CD14-positive monocyte (primary cell): ENCODE results near the gene RANBP10. TPM values are rescaled to one million over a fixed set of nuclear protein-coding genes. Genes with fewer than 3 reads are reported as not detected.

ENCODE experiments used
- DNase-seq, 3 donors: peaks; one replicate each; pipeline ENCODE4 v3.0.0-alpha.2; 2011 to 2022
- H2AFZ ChIP-seq: 2 replicates; pipeline ENCODE4 v1.6.0; 2012; ENCODE audit warnings: mild to moderate bottlenecking, low read depth, low read length, inconsistent platforms; ENCODE audit not compliant: insufficient read depth, poor library complexity, severe bottlenecking
- H3K27ac ChIP-seq, 2 donors: 1 replicate in 1 of 2; 2 replicates in 1 of 2; pipeline ENCODE4 v1.5.1; 2012 to 2013; ENCODE audit warnings: low read length in 2 of 2, control low read depth in 1 of 2, inconsistent platforms in 1 of 2, low read depth in 1 of 2, mild to moderate bottlenecking in 1 of 2
- H3K27me3 ChIP-seq, 2 donors: one replicate each; pipeline versions ENCODE4 v1.6.0 to v1.6.1; 2011 to 2013; ENCODE audit warnings: low read length in 2 of 2; ENCODE audit not compliant: control insufficient read depth in 2 of 2, insufficient read depth in 2 of 2
- H3K36me3 ChIP-seq, 2 donors: replicated peaks in 1 of 2; 1 replicate in 1 of 2; 2 replicates in 1 of 2; pipeline versions ENCODE4 v1.5.1 to v1.6.1; 2012 to 2013; ENCODE audit warnings: low read length in 2 of 2, control low read depth in 1 of 2, inconsistent platforms in 1 of 2, mild to moderate bottlenecking in 1 of 2; ENCODE audit not compliant: insufficient read depth in 2 of 2, control insufficient read depth in 1 of 2
- H3K4me1 ChIP-seq, 2 donors: 1 replicate in 1 of 2; 2 replicates in 1 of 2; pipeline versions ENCODE4 v1.5.1 to v1.6.1; 2012 to 2013; ENCODE audit warnings: low read length in 2 of 2, control low read depth in 1 of 2, inconsistent platforms in 1 of 2, mild to moderate bottlenecking in 1 of 2, moderate library complexity in 1 of 2; ENCODE audit not compliant: insufficient read depth in 2 of 2, control insufficient read depth in 1 of 2
- H3K4me2 ChIP-seq: replicated peaks from 2 replicates; pipeline ENCODE3; 2012; ENCODE audit warnings: low read length, moderate library complexity, mild to moderate bottlenecking; ENCODE audit not compliant: poor library complexity, severe bottlenecking; ENCODE audit errors: extremely low read depth
- H3K4me3 ChIP-seq, 3 experiments: fragments of 200-600 bp in 1 of 3; sonication (generic) in 1 of 3; replicated peaks in 1 of 3; 1 replicate in 2 of 3; 2 replicates in 1 of 3; pipeline ENCODE4 v1.5.1; 2011 to 2013; ENCODE audit warnings: low read length in 3 of 3, mild to moderate bottlenecking in 3 of 3, control low read depth in 2 of 3, low read depth in 2 of 3, inconsistent platforms in 1 of 3, moderate library complexity in 1 of 3
- H3K79me2 ChIP-seq: 2 replicates; pipeline ENCODE4 v1.6.0; 2012; ENCODE audit warnings: mild to moderate bottlenecking, control low read depth, inconsistent platforms, low read length, moderate library complexity; ENCODE audit not compliant: insufficient read depth
- H3K9ac ChIP-seq: 2 replicates; pipeline ENCODE4 v1.6.0; 2017; ENCODE audit warnings: low read length, mild to moderate bottlenecking; ENCODE audit not compliant: insufficient read depth, poor library complexity, severe bottlenecking
- H3K9me3 ChIP-seq, 2 donors: replicated peaks in 1 of 2; 1 replicate in 1 of 2; 2 replicates in 1 of 2; pipeline versions ENCODE4 v1.5.1 to v1.6.1; 2012 to 2013; ENCODE audit warnings: low read length in 2 of 2, control low read depth in 1 of 2; ENCODE audit not compliant: control insufficient read depth in 1 of 2, insufficient read depth in 1 of 2
- H4K20me1 ChIP-seq: 2 replicates; pipeline ENCODE4 v1.6.0; 2012; ENCODE audit warnings: mild to moderate bottlenecking, low read length, control low read depth, moderate library complexity; ENCODE audit not compliant: insufficient read depth
- H3K27ac Mint-ChIP-seq, 7 donors: one replicate each; pipeline ENCODE4 v1.8.0; 2020; ENCODE audit warnings: mild to moderate bottlenecking in 7 of 7, mixed read lengths in 7 of 7, moderate library complexity in 6 of 7, inconsistent platforms in 2 of 7
- H3K27me3 Mint-ChIP-seq, 3 donors: one replicate each; pipeline ENCODE4 v1.8.0; 2021 to 2022; ENCODE audit warnings: low read depth in 3 of 3, mild to moderate bottlenecking in 3 of 3, mixed read lengths in 3 of 3, moderate library complexity in 3 of 3, inconsistent platforms in 1 of 3
- H3K36me3 Mint-ChIP-seq, 2 donors: one replicate each; pipeline ENCODE4 v1.8.0; 2020; ENCODE audit warnings: mixed read lengths in 2 of 2, inconsistent platforms in 1 of 2, mild to moderate bottlenecking in 1 of 2
- H3K4me1 Mint-ChIP-seq: one replicate; pipeline ENCODE4 v1.8.0; 2020; ENCODE audit warnings: mild to moderate bottlenecking, mixed read lengths
- H3K4me3 Mint-ChIP-seq, 2 donors: one replicate each; pipeline ENCODE4 v1.8.0; 2020; ENCODE audit warnings: mild to moderate bottlenecking in 2 of 2, mixed read lengths in 2 of 2, moderate library complexity in 1 of 2
- H3K9me3 Mint-ChIP-seq, 7 donors: one replicate each; pipeline ENCODE4 v1.8.0; 2020 to 2022; ENCODE audit warnings: mixed read lengths in 7 of 7, mild to moderate bottlenecking in 6 of 7, moderate library complexity in 6 of 7, inconsistent platforms in 2 of 7
- CTCF ChIP-seq: fragments of 200-600 bp; IDR thresholded peaks from one replicate; pipeline ENCODE4 v1.8.0; 2022; ENCODE audit warnings: antibody characterized with exemption, mild to moderate bottlenecking
- WGBS: methylation state at CpG from one replicate; pipeline ENCODE4 v1.1.5; 2013; ENCODE audit warnings: missing lambda C conversion rate; ENCODE audit not compliant: insufficient coverage; 5-methylcytosine and 5-hydroxymethylcytosine counted together
- intact Hi-C, 2 donors: fragments of 100-400 bp; cut with micrococcal nuclease; formaldehyde crosslinking; loops; one replicate each; pipeline versions ENCODE4 v1.15.0 to v1.15.1; 2023
- polyA plus RNA-seq, 3 donors: library from polyadenylated mRNA; depleted of rRNA in 1 of 3; unstranded in 2 of 3; stranded (reverse) in 1 of 3; fragments of 300-500 nt in 2 of 3; fragments of >200 nt in 1 of 3; fragmentation: Illumina TruSeq in 2 of 3; gene quantifications; 1 replicate in 2 of 3; 2 replicates in 1 of 3; pipeline ENCODE4 v1.2.3, GENCODE V29; 2012 to 2021

RANBP10 gene
- polyA plus RNA-seq, 3 donors: 6.4 to 16.7 (median 6.6) TPM

GRCh38 chr16:67758966-67759365, 47.4 kb downstream of the RANBP10 start:
- H3K4me3 ChIP-seq: no peak overlapping the region
- peaks cover 23% of the 10 kb centered on the region for H4K20me1 ChIP-seq
- intact Hi-C loops: no loop called here
- H3K79me2 ChIP-seq: no peaks in the 10 kb centered on the region
- DNase-seq: no peak
- no peaks in the 10 kb centered on the region for H3K9me3 ChIP-seq
- H3K4me2 ChIP-seq: no peak overlapping the region
- H3K27ac ChIP-seq: no peak overlapping the region
- no peak for TF ChIP-seq CTCF
- peaks cover 0 to 2% (median 0%) of the 10 kb centered on the region in 3 donors for H3K27me3 Mint-ChIP-seq
- no peaks in the 10 kb centered on the region for H3K4me1 ChIP-seq
- no peak overlapping the region for H3K9ac ChIP-seq
- H3K27me3 ChIP-seq: no peaks in the 10 kb centered on the region
- H3K4me1 Mint-ChIP-seq: peaks cover 5% of the 10 kb centered on the region
- no peak overlapping the region for H2AFZ ChIP-seq
- H3K36me3 ChIP-seq: peaks cover 22 to 57% of the 10 kb centered on the region in 2 donors
- no peak overlapping the region for H3K4me3 Mint-ChIP-seq
- peaks cover 33 to 50% of the 10 kb centered on the region in 2 donors for H3K36me3 Mint-ChIP-seq
- H3K27ac Mint-ChIP-seq: peak overlapping the region in 1 of 7 donors; percentile 17
- no peaks in the 10 kb centered on the region for H3K9me3 Mint-ChIP-seq
- 95% methylated on average over 5 of the region's 7 CpGs for WGBS

- H3K4me1 ChIP-seq: no peaks in the 10 kb centered on the region
- H3K9ac ChIP-seq: no peak overlapping the region
- no peaks in the 10 kb centered on the region for H3K79me2 ChIP-seq
- no peak overlapping the region for H2AFZ ChIP-seq
- H3K36me3 ChIP-seq: peaks cover 16 to 51% of the 10 kb centered on the region in 2 donors
- H4K20me1 ChIP-seq: peaks cover 23% of the 10 kb centered on the region
- no peaks in the 10 kb centered on the region for H3K27me3 ChIP-seq
- Mint-ChIP-seq H3K27me3 (peaks cover 0 to 2% (median 0%) of the 10 kb centered on the region in 3 donors), H3K4me3 (no peak overlapping the region), H3K36me3 (peaks cover 31 to 49% of the 10 kb centered on the region in 2 donors), H3K27ac (no peak overlapping the region), H3K9me3 (no peaks in the 10 kb centered on the region), H3K4me1 (peaks cover 5% of the 10 kb centered on the region)
- no peak for DNase-seq
- H3K9me3 ChIP-seq: no peaks in the 10 kb centered on the region
- no peak for TF ChIP-seq CTCF
- no peak overlapping the region for H3K27ac ChIP-seq
- no peak overlapping the region for H3K4me2 ChIP-seq
- intact Hi-C loops: no loop called here
- WGBS: 93% methylated on average over 3 of the region's 3 CpGs
- no peak overlapping the region for H3K4me3 ChIP-seq
Measured at GRCh38 chr16:67758006-67758405, 48.4 kb downstream of the RANBP10 start.
